SK-N-SH treated with all-trans-retinoic acid at 6 μM for 48 hours (cell line): Measurements from ENCODE around the gene SNX13.

Experiments used
- GLIS3 ChIP-seq: fragments of 250-450 bp; sonication (Bioruptor Pico); IDR thresholded peaks from 2 replicates; pipeline ENCODE4 v1.5.0; 2020; ENCODE audit warnings: mild to moderate bottlenecking, moderate library complexity
- OSR1 ChIP-seq: fragments of 250-450 bp; sonication (Bioruptor Pico); IDR thresholded peaks from 2 replicates; pipeline ENCODE4 v1.8.0; 2022; ENCODE audit warnings: moderate library complexity, mild to moderate bottlenecking, inconsistent platforms
- PATZ1 ChIP-seq: fragments of 250-450 bp; sonication (Bioruptor Pico); IDR thresholded peaks from 2 replicates; pipeline ENCODE4 v1.8.0; 2020; ENCODE audit warnings: mild to moderate bottlenecking, moderate library complexity, borderline replicate concordance
- PPARA ChIP-seq: fragments of 250-450 bp; sonication (Bioruptor Pico); IDR thresholded peaks from 2 replicates; pipeline ENCODE4 v1.5.0; 2020; ENCODE audit warnings: mild to moderate bottlenecking, borderline replicate concordance
- ZFP3 ChIP-seq: fragments of 250-450 bp; sonication (Bioruptor Pico); IDR thresholded peaks from 2 replicates; pipeline ENCODE4 v1.5.0; 2020; ENCODE audit warnings: mild to moderate bottlenecking, moderate library complexity
- ZFP30 ChIP-seq: fragments of 450-650 bp; formaldehyde crosslinking; IDR thresholded peaks from 2 replicates; pipeline ENCODE4 v1.5.0; 2022; ENCODE audit warnings: mild to moderate bottlenecking, moderate library complexity
- ZNF70 ChIP-seq: fragments of 450-650 bp; formaldehyde crosslinking; IDR thresholded peaks from 2 replicates; pipeline ENCODE4 v1.5.0; 2020; ENCODE audit warnings: mild to moderate bottlenecking, moderate library complexity
- TF ChIP-seq, protein P1 (sequence below): fragments of 250-450 bp; sonication (Bioruptor Pico); IDR thresholded peaks from 2 replicates; pipeline ENCODE4 v1.5.1; 2020; ENCODE audit warnings: low read depth, mild to moderate bottlenecking, moderate library complexity

- TF ChIP-seq ZFP30 (CRISPR knock-in tag) (no peak), ZFP3 (CRISPR knock-in tag) (no peak), OSR1 (CRISPR knock-in tag) (no peak), PATZ1 (CRISPR knock-in tag) (no peak), ZNF70 (CRISPR knock-in tag) (no peak), PPARA (CRISPR knock-in tag) (no peak), GLIS3 (CRISPR knock-in tag) (no peak)
- TF ChIP-seq, protein P1, sequence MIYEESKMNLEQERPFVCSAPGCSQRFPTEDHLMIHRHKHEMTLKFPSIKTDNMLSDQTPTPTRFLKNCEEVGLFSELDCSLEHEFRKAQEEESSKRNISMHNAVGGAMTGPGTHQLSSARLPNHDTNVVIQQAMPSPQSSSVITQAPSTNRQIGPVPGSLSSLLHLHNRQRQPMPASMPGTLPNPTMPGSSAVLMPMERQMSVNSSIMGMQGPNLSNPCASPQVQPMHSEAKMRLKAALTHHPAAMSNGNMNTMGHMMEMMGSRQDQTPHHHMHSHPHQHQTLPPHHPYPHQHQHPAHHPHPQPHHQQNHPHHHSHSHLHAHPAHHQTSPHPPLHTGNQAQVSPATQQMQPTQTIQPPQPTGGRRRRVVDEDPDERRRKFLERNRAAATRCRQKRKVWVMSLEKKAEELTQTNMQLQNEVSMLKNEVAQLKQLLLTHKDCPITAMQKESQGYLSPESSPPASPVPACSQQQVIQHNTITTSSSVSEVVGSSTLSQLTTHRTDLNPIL (CRISPR knock-in tag), result no peak
Observed at GRCh38 chr7:17879075-17879661, 61.1 kb downstream of the SNX13 start.
